Measurements from ENCODE around the gene NECTIN3.

Gene NECTIN3

GRCh38 chr3:111084911-111085310 lies 13.3 kb downstream of the NECTIN3 start:
- DNase-seq, result no peak

DNA sequence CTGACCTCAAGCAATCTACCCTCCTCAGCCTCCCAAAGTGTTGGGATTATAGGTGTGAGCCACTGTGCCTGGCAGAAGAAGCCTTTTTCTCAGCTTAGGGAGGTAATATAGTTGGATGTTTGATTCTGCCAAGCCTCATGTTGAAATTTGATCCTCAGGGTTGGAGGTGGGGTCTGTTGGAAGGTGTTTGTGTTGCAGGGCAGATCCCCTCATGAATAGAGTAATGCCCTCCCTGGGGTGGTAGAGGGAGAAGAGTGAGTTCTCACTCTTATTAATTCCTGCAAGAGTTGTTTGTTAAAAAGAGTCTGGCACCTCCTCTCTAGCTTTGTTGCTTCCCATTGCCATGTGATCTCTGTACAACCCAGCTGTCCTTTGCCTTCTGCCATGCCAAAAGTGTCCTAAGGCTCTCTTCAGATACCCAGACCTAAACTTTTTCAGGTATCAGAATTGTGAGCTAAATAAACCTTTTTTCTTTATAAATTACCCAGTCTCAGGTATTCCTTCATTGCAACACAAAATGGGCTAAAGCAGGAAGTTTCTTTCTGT lies 16.4 kb downstream of the NECTIN3 start:
- DNase-seq, result no peak

GRCh38 chr3:111096487-111097209 lies 25.0 kb downstream of the NECTIN3 start:
- no peak for DNase-seq

DNA sequence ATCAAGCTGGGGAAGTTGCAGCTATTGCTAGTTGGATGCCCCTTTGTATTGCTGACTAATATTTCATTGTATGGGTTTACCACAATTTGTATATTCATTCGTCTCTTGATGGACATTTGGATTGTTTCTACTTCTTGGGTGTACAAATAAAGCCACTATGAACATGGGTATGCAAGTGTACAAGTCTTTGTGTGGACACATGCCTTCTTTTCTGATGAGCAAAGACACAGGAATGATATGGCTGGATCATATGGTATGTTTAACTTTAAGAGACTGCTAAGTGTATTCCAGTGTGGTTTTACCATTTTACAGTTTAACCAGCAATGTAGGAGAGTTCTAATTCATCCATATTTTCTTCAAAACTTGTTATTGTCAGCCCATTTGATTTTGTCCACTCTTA lies 32.2 kb downstream of the NECTIN3 start:
- no peak for DNase-seq

DNA sequence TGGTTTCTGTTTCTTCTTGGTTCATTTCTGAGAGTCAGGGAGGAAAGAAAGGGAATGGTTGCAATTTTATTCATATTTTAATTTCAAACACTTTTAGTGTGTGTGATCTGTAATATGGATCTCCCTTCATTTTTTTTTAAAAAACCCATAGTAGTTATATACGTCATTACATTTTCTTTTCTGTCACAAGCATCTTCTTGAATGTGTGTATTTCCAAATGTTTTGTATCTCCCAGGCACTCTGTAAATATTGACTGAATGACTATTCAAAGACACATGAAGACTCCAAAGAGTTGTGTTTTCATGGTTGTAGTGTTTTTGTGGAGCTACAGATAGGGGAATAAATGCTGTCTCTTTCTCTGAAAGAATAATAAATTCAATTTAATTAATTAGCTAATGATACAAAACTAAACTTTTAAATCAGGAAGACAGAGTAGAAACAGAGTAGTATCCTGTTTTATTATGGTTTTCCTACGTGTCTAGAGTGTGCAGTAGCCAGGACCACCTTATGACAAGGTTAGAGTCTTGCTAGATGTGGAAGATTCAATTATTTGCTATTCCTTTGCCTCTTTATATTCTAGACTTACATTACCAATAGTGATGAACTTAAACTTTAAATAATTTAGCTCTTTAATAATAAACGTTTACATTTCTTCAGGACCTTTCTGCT lies 35.5 kb downstream of the NECTIN3 start:
- no peak for DNase-seq

- no peak for DNase-seq
Measured at GRCh38 chr3:111107662-111108035, 36.0 kb downstream of the NECTIN3 start.

GRCh38 chr3:111112913-111113312 lies 41.3 kb downstream of the NECTIN3 start:
- no peak for DNase-seq

- DNase-seq, result no peak
Measured at GRCh38 chr3:111128884-111129283, 57.3 kb downstream of the NECTIN3 start.

DNA sequence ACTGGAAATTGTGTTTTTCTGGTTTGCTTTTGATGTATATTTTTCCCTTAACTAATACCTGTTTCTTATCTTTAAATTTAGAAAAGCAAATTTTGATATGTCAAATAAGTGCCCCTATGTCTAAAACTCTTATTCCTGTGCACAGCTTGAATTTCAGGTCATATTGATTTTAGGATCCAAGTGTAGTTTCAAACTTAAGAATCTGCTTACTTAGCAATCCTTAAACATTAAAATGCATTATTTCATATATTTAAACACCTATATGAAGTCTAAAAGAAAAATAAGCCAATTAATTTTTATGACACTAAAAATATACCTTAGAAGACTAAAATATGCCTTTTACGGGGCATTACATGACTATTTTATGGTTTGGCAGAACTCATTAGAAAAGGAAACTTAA lies 59.2 kb downstream of the NECTIN3 start:
- no peak for DNase-seq

DNA sequence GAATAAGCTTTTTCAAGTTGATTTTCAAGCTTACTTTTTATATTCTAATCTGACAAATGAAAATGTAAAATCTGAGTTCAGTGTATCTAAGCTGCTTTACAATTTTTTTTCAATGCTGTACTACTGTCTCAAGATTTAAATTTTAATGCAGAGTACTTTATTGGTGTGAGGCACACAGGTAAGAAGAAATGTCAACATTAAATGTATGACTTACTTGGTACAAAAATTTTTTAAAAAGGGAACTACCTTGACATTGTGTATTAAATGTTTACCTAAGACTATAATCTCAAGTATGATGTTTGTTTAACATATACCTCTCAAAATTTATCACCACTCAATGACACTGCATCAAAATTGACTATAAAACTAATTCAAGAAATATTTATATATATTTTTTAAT lies 62.7 kb downstream of the NECTIN3 start:
- DNase-seq, result no peak

- DNase-seq, result no peak
Measured at GRCh38 chr3:111151438-111151837, 79.8 kb downstream of the NECTIN3 start.

DNA sequence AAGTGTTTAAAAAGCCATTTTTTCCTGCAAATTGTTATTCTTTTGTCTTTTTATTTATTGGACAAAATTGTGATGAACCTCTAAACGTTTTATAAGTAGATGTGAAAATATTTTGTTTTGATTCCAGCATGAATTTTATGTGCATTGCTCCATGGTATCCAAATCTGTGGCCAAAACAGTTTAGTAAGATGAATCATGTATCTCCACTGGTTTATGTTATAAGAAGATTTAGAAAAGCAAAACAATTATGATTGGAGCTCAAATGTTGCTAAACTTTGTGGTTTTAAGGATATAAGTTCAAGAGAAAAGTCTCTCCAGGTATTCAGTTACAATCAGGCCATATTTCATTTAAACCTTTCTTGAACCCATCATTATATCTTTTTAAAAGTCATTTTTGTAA lies 80.9 kb downstream of the NECTIN3 start:
- no peak for DNase-seq

DNA sequence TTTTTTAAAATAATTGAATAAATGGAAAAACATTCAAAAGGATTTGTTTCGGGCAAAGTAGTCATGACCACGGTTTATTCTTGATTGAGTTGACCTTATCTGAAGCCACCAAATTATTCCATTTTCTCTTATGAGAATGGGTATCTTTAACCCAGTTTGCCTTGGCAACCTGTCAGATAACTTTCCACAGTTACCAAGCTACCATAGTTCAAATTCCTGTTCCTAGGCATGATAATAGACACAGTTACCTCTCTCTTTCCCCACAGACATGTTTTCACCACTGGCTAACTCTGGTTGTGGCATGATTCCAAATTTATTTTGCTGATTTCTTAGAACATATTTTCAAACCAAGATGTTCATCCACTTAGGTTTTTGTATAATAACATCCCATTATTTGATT lies 84.9 kb downstream of the NECTIN3 start:
- no peak for DNase-seq

- DNase-seq, result no peak
Measured at GRCh38 chr3:111159391-111159790, 87.8 kb downstream of the NECTIN3 start.

DNA sequence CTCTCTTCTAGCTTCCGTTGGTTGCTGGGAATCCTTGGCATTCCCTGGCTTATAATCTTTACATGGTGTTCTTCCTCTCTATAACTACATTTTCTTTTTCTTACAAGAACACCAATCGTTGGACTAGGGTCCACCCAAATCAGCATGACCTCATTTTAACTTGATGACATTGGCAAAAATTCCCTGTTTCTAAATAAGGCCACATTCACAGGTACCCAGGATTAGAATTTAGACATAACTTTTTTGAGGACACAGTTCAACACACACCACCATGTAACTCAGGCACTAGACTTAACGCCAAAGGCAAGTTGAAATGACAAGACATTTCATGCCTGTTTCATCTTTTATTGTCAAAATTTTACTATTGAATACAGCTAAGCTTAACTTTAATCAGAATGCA lies 93.0 kb downstream of the NECTIN3 start:
- DNase-seq, result no peak

DNA sequence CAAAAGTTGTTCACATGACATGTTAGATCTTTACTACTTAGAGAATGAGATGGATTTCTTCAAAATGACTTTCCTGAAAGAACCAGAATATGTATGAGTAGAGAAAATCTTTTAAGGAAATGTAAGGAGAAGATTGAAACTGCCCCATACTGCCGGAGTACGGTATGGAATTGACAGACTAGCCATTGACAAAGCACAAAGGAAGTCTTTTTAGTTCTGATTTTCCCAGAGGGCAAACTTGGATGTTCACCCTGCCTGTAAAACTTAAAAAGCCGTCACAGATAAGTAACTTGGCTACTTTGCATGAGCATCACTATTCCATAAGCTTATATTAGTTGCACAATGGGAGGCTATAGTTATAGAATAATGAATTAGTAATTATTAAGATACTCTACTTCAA lies 93.8 kb downstream of the NECTIN3 start:
- DNase-seq, result no peak

GRCh38 chr3:111173328-111173900 lies 101.8 kb downstream of the NECTIN3 start:
- DNase-seq, result no peak

GRCh38 chr3:111173906-111174305 lies 102.3 kb downstream of the NECTIN3 start:
- no peak for DNase-seq

- DNase-seq, result no peak
Measured at GRCh38 chr3:111190518-111190917, 118.9 kb downstream of the NECTIN3 start.

DNA sequence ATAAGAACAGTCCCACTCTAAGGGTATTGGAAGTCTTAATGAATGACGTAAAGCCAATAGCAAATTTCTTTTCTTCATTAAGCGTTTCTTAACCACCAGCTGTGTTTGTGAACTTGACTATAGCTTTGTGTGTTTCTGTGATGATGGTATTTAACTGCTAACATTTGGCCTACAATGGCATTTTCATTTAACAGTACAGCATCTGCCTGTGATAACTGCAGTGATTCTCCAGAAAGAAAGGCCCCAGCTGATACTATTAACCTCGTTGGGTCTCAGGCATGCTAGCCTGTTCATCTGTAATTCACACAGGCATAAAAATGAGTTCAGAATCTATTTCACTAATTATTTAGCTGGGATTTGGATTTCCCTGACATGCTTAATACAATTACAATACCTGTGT lies 121.9 kb downstream of the NECTIN3 start:
- DNase-seq, result no peak

- DNase-seq, result no peak
Measured at GRCh38 chr3:111194048-111194447, 122.4 kb downstream of the NECTIN3 start.

DNA sequence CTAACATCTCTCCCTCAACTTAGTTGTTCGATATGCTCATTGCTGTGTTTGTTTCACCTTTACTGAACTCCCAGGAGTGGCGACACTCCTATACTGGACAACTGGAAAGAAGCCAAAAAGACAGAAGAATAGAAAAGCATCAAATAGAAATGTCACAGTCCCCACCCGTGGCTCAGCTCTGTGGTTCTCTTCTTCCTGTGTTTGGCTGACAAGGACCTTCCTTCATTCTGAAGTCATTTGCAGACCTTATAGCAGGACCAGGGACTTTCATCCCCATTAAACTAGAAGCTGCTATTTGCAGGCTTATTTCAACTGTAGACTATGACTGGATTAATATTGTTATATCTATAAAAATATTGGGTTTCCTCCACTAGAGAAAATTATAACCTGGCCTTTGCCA lies 125.9 kb downstream of the NECTIN3 start:
- DNase-seq, result no peak

DNA sequence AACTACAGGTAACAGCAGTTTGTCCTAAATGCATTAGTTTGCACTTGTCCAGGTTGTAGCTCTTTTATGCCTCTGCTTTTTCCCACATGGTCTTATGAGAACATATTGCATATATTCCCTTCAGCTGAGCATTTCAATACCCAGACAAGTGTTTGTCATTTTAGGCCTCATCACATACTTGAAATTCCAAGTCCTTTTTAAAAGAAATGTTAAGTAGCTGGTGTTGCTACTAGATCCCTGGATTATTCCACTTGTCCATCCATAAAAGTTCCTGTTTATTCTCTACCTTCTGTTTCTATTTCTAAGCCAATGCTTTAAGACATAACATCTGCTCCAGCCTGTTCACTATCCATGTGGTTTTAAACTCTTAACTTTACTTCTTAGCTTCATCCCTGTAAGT lies 128.4 kb downstream of the NECTIN3 start:
- no peak for DNase-seq

- DNase-seq, result no peak
Measured at GRCh38 chr3:111210003-111210711, 138.5 kb downstream of the NECTIN3 start.

Data from GF-D8 (cell line).